Hepatocyte (in vitro differentiated cells): ENCODE measurements around the gene CCNI2.

Experiments used
- CTCF ChIP-seq: fragments of 200-600 bp; sonication (generic); IDR thresholded peaks from 2 replicates; pipeline ENCODE4 v1.5.1; 2016; ENCODE audit warnings: antibody characterized with exemption, mild to moderate bottlenecking; ENCODE audit not compliant: poor library complexity
- EZH2phosphoT487 ChIP-seq: fragments of 200-600 bp; sonication (generic); IDR thresholded peaks from one replicate; pipeline ENCODE4 v1.6.1; 2018; ENCODE audit warnings: antibody characterized with exemption, mild to moderate bottlenecking, low read depth, moderate library complexity; ENCODE audit not compliant: unreplicated experiment, severe bottlenecking

GRCh38 chr5:132749506-132749905, 2.3 kb downstream of the CCNI2 start:
- no peak for TF ChIP-seq CTCF
- TF ChIP-seq EZH2phosphoT487, result no peak
